ENCODE measurements around the gene PIK3R1. TPM values are rescaled to one million over a fixed set of nuclear protein-coding genes. Genes with fewer than 3 reads are reported as not detected.

Gene PIK3R1
- total and polyA plus RNA-seq, 2 experiments from 2014 or later: 5.9 to 9.8 TPM

DNA sequence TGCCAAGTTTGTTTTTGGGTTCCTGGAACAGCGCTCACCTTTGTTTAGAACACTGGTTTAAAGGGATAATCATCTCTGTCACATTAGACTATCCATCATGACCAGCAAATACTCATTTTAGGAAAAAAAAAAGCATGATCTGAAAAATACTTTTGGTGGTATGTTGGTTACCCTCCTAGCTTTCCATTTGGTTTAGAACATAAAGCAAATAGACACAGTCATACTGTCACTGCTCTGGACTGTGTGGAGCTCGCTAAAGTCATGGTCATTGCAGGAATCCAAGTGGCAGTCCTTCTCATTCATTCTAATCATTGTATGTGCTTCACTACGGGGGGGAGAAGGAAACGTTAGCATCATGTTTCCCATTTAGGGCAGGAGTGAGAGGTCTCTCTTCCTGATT, 83.5 kb downstream of the PIK3R1 start:
- no peak overlapping the region for H2AFZ ChIP-seq
- no peaks in the 10 kb centered on the region for H4K20me1 ChIP-seq (replicated peaks; ENCODE audit: insufficient read depth)
- H3K4me2 ChIP-seq: no peak overlapping the region
- no peak overlapping the region for H3K4me3 Mint-ChIP-seq
- no peaks in the 10 kb centered on the region for H3K27me3 Mint-ChIP-seq (ENCODE audit: insufficient read depth, low read depth, poor library complexity)
- no peaks in the 10 kb centered on the region for H3K4me1 ChIP-seq (ENCODE audit: insufficient read depth)
- TF ChIP-seq CREB1 (CRISPR knock-in tag; IDR thresholded peaks at IDR 0.05; ENCODE audit: low read depth): no peak
- TF ChIP-seq ZNF114 (CRISPR knock-in tag; IDR thresholded peaks at IDR 0.05): no peak
- TF ChIP-seq, protein P1, sequence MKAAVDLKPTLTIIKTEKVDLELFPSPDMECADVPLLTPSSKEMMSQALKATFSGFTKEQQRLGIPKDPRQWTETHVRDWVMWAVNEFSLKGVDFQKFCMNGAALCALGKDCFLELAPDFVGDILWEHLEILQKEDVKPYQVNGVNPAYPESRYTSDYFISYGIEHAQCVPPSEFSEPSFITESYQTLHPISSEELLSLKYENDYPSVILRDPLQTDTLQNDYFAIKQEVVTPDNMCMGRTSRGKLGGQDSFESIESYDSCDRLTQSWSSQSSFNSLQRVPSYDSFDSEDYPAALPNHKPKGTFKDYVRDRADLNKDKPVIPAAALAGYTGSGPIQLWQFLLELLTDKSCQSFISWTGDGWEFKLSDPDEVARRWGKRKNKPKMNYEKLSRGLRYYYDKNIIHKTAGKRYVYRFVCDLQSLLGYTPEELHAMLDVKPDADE (IDR thresholded peaks at IDR 0.05): no peak
- TF ChIP-seq ZNF331 (CRISPR knock-in tag; IDR thresholded peaks at IDR 0.05; ENCODE audit: low read depth): no peak
- no peak for TF ChIP-seq EZH2 (IDR thresholded peaks at IDR 0.05; ENCODE audit: low read depth, unreplicated experiment)
- TF ChIP-seq NANOG (IDR thresholded peaks at IDR 0.05; ENCODE audit: borderline replicate concordance): no peak
- TF ChIP-seq, protein P2, sequence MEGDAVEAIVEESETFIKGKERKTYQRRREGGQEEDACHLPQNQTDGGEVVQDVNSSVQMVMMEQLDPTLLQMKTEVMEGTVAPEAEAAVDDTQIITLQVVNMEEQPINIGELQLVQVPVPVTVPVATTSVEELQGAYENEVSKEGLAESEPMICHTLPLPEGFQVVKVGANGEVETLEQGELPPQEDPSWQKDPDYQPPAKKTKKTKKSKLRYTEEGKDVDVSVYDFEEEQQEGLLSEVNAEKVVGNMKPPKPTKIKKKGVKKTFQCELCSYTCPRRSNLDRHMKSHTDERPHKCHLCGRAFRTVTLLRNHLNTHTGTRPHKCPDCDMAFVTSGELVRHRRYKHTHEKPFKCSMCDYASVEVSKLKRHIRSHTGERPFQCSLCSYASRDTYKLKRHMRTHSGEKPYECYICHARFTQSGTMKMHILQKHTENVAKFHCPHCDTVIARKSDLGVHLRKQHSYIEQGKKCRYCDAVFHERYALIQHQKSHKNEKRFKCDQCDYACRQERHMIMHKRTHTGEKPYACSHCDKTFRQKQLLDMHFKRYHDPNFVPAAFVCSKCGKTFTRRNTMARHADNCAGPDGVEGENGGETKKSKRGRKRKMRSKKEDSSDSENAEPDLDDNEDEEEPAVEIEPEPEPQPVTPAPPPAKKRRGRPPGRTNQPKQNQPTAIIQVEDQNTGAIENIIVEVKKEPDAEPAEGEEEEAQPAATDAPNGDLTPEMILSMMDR (conservative IDR thresholded peaks at IDR 0.05; ENCODE audit: low read depth in 2 of 2): no peak
- TF ChIP-seq, protein P3, sequence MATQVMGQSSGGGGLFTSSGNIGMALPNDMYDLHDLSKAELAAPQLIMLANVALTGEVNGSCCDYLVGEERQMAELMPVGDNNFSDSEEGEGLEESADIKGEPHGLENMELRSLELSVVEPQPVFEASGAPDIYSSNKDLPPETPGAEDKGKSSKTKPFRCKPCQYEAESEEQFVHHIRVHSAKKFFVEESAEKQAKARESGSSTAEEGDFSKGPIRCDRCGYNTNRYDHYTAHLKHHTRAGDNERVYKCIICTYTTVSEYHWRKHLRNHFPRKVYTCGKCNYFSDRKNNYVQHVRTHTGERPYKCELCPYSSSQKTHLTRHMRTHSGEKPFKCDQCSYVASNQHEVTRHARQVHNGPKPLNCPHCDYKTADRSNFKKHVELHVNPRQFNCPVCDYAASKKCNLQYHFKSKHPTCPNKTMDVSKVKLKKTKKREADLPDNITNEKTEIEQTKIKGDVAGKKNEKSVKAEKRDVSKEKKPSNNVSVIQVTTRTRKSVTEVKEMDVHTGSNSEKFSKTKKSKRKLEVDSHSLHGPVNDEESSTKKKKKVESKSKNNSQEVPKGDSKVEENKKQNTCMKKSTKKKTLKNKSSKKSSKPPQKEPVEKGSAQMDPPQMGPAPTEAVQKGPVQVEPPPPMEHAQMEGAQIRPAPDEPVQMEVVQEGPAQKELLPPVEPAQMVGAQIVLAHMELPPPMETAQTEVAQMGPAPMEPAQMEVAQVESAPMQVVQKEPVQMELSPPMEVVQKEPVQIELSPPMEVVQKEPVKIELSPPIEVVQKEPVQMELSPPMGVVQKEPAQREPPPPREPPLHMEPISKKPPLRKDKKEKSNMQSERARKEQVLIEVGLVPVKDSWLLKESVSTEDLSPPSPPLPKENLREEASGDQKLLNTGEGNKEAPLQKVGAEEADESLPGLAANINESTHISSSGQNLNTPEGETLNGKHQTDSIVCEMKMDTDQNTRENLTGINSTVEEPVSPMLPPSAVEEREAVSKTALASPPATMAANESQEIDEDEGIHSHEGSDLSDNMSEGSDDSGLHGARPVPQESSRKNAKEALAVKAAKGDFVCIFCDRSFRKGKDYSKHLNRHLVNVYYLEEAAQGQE (IDR thresholded peaks at IDR 0.05; ENCODE audit: unreplicated experiment): no peak
- TF ChIP-seq, protein P4, sequence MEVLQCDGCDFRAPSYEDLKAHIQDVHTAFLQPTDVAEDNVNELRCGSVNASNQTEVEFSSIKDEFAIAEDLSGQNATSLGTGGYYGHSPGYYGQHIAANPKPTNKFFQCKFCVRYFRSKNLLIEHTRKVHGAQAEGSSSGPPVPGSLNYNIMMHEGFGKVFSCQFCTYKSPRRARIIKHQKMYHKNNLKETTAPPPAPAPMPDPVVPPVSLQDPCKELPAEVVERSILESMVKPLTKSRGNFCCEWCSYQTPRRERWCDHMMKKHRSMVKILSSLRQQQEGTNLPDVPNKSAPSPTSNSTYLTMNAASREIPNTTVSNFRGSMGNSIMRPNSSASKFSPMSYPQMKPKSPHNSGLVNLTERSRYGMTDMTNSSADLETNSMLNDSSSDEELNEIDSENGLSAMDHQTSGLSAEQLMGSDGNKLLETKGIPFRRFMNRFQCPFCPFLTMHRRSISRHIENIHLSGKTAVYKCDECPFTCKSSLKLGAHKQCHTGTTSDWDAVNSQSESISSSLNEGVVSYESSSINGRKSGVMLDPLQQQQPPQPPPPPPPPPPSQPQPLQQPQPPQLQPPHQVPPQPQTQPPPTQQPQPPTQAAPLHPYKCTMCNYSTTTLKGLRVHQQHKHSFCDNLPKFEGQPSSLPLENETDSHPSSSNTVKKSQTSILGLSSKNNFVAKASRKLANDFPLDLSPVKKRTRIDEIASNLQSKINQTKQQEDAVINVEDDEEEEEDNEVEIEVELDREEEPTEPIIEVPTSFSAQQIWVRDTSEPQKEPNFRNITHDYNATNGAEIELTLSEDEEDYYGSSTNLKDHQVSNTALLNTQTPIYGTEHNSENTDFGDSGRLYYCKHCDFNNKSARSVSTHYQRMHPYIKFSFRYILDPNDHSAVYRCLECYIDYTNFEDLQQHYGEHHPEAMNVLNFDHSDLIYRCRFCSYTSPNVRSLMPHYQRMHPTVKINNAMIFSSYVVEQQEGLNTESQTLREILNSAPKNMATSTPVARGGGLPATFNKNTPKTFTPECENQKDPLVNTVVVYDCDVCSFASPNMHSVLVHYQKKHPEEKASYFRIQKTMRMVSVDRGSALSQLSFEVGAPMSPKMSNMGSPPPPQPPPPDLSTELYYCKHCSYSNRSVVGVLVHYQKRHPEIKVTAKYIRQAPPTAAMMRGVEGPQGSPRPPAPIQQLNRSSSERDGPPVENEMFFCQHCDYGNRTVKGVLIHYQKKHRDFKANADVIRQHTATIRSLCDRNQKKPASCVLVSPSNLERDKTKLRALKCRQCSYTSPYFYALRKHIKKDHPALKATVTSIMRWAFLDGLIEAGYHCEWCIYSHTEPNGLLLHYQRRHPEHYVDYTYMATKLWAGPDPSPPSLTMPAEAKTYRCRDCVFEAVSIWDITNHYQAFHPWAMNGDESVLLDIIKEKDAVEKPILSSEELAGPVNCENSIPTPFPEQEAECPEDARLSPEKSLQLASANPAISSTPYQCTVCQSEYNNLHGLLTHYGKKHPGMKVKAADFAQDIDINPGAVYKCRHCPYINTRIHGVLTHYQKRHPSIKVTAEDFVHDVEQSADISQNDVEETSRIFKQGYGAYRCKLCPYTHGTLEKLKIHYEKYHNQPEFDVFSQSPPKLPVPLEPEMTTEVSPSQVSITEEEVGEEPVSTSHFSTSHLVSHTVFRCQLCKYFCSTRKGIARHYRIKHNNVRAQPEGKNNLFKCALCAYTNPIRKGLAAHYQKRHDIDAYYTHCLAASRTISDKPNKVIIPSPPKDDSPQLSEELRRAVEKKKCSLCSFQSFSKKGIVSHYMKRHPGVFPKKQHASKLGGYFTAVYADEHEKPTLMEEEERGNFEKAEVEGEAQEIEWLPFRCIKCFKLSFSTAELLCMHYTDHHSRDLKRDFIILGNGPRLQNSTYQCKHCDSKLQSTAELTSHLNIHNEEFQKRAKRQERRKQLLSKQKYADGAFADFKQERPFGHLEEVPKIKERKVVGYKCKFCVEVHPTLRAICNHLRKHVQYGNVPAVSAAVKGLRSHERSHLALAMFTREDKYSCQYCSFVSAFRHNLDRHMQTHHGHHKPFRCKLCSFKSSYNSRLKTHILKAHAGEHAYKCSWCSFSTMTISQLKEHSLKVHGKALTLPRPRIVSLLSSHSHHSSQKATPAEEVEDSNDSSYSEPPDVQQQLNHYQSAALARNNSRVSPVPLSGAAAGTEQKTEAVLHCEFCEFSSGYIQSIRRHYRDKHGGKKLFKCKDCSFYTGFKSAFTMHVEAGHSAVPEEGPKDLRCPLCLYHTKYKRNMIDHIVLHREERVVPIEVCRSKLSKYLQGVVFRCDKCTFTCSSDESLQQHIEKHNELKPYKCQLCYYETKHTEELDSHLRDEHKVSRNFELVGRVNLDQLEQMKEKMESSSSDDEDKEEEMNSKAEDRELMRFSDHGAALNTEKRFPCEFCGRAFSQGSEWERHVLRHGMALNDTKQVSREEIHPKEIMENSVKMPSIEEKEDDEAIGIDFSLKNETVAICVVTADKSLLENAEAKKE (CRISPR knock-in tag; IDR thresholded peaks at IDR 0.05): no peak
- no peak for TF ChIP-seq JUNB (IDR thresholded peaks at IDR 0.05; ENCODE audit: unreplicated experiment)
- no peak for TF ChIP-seq POLR2AphosphoS5 (IDR thresholded peaks at IDR 0.05; ENCODE audit: low read depth)
- TF ChIP-seq STAT1 (IDR thresholded peaks at IDR 0.05; ENCODE audit: unreplicated experiment): no peak
- no peak for TF ChIP-seq EZH2phosphoT487 (IDR thresholded peaks at IDR 0.05; ENCODE audit: unreplicated experiment)
- ATAC-seq (no peak), DNase-seq (ENCODE audit: low spot score) (no peak)
- peaks cover 42% of the 10 kb centered on the region for H3K36me3 Mint-ChIP-seq (ENCODE audit: low read depth)
- H3K27ac ChIP-seq (ENCODE audit: low read depth): no peak overlapping the region
- no peak overlapping the region for H3K27ac Mint-ChIP-seq
- H3F3A ChIP-seq (replicated peaks; ENCODE audit: low read depth): no peaks in the 10 kb centered on the region
- H3K9me3 Mint-ChIP-seq: no peaks in the 10 kb centered on the region
- H3K9me2 ChIP-seq (ENCODE audit: insufficient read depth): no peaks in the 10 kb centered on the region
- no peak overlapping the region for H3K4me3 ChIP-seq
- no peaks in the 10 kb centered on the region for H3K27me3 ChIP-seq (ENCODE audit: insufficient read depth)
- no peaks in the 10 kb centered on the region for H3K4me1 Mint-ChIP-seq
- peaks cover 10% of the 10 kb centered on the region; the same call in 1 of the 2 replicates for H3K36me3 ChIP-seq (ENCODE audit: insufficient read depth)
- no peaks in the 10 kb centered on the region for H3K79me2 ChIP-seq (replicated peaks; ENCODE audit: insufficient read depth)
